Measurements from ENCODE around the gene OPCML. TPM values are rescaled to one million over a fixed set of nuclear protein-coding genes. Genes with fewer than 3 reads are reported as not detected.

The OPCML gene
- total RNA-seq, 1 donor from 2014 or later, result not detected

DNA sequence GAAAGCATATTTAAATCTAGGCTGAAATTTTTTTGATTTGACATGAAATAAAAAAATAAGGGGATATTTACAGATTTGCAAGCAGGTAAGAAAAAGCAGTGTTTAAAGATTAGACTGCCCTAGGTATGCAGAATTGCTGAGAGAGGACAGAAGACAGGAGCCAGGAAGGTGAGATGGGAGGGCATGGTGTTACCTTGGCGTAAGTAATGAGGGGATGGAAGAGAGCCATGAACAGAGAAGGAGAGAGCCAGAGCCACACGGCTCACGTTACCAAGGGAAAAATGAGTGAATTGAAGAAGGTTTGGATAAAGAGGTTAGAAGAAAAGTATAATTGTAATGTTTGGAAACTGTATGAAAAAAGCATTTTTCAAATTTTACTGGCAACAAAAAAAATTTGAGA is 904.3 kb downstream of the OPCML start:
- Histone ChIP-seq H3K36me3 (no peaks in the 10 kb centered on the region), H3K27ac (no peak overlapping the region), H3K4me3 (no peak overlapping the region), H3K4me1 (no peaks in the 10 kb centered on the region), H3K9me3 (no peaks in the 10 kb centered on the region), H3K27me3 (no peaks in the 10 kb centered on the region)
- DNase-seq (ENCODE audit: extremely low spot score in 2 of 2), result no peak
- no peak for TF ChIP-seq POLR2AphosphoS5 (IDR thresholded peaks at IDR 0.05; ENCODE audit: insufficient read depth in 1 of 2, low read depth in 1 of 2)
- TF ChIP-seq, protein P1, sequence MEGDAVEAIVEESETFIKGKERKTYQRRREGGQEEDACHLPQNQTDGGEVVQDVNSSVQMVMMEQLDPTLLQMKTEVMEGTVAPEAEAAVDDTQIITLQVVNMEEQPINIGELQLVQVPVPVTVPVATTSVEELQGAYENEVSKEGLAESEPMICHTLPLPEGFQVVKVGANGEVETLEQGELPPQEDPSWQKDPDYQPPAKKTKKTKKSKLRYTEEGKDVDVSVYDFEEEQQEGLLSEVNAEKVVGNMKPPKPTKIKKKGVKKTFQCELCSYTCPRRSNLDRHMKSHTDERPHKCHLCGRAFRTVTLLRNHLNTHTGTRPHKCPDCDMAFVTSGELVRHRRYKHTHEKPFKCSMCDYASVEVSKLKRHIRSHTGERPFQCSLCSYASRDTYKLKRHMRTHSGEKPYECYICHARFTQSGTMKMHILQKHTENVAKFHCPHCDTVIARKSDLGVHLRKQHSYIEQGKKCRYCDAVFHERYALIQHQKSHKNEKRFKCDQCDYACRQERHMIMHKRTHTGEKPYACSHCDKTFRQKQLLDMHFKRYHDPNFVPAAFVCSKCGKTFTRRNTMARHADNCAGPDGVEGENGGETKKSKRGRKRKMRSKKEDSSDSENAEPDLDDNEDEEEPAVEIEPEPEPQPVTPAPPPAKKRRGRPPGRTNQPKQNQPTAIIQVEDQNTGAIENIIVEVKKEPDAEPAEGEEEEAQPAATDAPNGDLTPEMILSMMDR (IDR thresholded peaks at IDR 0.05), result no peak
- no peak for TF ChIP-seq POLR2A (IDR thresholded peaks at IDR 0.05)
- intact Hi-C loops (cut with DNase I), result no loop called here

DNA sequence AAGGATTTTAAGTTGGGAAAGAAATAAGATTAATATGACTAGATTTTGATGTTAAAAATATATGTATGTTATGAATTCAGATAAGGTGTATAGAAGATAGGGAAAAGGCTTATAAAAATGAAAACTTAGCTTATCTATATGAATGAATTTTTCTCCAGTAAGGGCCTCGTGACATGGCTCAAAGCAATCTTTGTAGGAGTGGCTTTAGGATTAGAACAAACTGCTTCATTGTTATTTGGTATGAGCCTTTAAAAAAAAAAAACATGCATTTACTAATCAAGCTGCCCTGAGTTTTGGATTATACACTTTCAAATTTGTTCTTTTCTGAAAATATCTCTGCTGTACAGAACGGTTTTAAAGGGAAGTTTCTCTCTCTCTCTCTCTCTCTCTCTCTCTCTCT is 905.9 kb downstream of the OPCML start:
- Histone ChIP-seq H3K27me3 (no peaks in the 10 kb centered on the region), H3K27ac (no peak overlapping the region), H3K36me3 (no peaks in the 10 kb centered on the region), H3K4me3 (no peak overlapping the region), H3K4me1 (no peaks in the 10 kb centered on the region), H3K9me3 (no peaks in the 10 kb centered on the region)
- intact Hi-C loops (cut with DNase I), result no loop called here
- TF ChIP-seq, protein P1 (IDR thresholded peaks at IDR 0.05), result no peak
- TF ChIP-seq POLR2A (IDR thresholded peaks at IDR 0.05) (no peak), POLR2AphosphoS5 (IDR thresholded peaks at IDR 0.05; ENCODE audit: insufficient read depth in 1 of 2, low read depth in 1 of 2) (no peak)
- DNase-seq (ENCODE audit: extremely low spot score in 2 of 2), result no peak

DNA sequence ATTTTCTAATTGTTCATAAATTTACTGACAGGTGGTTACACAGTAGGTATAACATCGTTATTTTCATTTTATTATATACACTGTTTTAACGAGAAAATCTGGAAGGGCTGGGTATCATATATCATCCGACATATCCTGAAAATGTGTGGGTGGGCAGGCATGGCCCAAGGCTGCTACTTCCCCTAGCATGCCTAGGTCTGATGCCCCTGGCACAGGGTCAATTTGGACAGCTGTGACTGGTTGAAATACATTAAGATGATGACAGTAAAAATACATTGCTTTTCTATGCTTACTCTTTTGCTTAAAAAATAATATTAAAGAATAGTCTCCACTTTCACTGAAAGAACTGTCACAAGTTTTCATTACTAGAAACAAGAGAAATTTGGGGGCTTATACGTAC is 908.8 kb downstream of the OPCML start:
- no peak for DNase-seq (ENCODE audit: extremely low spot score in 2 of 2)
- H3K4me3 ChIP-seq, result no peak overlapping the region
- H3K36me3 ChIP-seq, result no peaks in the 10 kb centered on the region
- no peak for TF ChIP-seq POLR2AphosphoS5 (IDR thresholded peaks at IDR 0.05; ENCODE audit: insufficient read depth in 1 of 2, low read depth in 1 of 2)
- TF ChIP-seq POLR2A (IDR thresholded peaks at IDR 0.05), result no peak
- H3K27me3 ChIP-seq, result no peaks in the 10 kb centered on the region
- no peak overlapping the region for H3K27ac ChIP-seq
- no peaks in the 10 kb centered on the region for H3K9me3 ChIP-seq
- H3K4me1 ChIP-seq, result no peaks in the 10 kb centered on the region
- intact Hi-C loops (cut with DNase I), result no loop called here

DNA sequence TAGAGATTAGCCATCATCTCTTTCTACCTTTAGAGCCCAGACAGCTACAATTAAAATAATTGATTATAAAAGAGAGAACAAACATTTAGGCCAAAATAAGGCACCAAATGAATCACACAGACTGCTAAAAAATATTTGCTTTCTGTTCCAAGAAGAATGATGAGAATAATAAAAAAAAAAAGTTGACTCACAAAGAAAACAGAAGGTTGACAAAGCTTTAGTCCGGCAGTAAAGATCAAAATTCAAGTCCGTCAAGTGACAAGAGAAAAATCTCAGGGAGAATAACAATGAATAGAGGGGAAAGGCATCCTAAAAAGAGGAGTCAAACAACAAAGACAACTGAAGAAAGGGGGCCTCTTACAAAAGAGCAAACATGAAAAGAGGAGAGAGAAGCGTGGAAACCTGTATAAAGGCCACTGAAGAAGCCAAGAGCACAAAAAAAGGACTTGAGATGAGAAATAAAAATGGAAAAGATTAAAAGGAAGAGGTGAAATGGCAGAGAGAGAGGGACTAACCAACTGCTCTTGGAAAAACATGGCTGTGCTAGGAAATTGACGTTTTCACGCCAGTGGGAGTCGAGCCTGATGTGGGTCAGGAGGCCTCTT is 910.2 kb downstream of the OPCML start:
- no peaks in the 10 kb centered on the region for H3K4me1 ChIP-seq
- intact Hi-C loops (cut with DNase I), result no loop called here
- H3K36me3 ChIP-seq, result no peaks in the 10 kb centered on the region
- DNase-seq (ENCODE audit: extremely low spot score in 2 of 2), result no peak
- H3K27me3 ChIP-seq, result no peaks in the 10 kb centered on the region
- H3K27ac ChIP-seq, result no peak overlapping the region
- H3K4me3 ChIP-seq, result no peak overlapping the region
- TF ChIP-seq POLR2AphosphoS5 (IDR thresholded peaks at IDR 0.05; ENCODE audit: insufficient read depth in 1 of 2, low read depth in 1 of 2), result no peak
- H3K9me3 ChIP-seq, result no peaks in the 10 kb centered on the region

DNA sequence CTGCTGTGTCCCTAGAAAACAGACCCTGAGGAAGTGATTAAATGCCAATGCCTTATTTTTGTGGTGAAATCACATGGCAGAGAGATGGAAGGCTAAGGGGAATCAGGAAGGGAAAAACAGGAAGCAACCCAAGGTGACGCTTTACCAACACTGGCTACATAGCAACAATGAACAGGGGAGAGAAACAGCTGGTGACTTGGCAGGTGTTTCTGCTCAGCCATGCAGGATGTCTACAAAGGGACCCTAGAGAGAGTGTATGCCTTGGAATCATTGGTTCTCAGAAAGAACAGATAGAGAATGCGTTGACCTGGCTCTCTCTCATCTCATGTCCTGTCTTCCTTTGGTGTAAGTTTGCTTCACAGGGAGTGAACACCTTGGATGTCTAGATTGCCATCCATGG is 911.9 kb downstream of the OPCML start:
- Histone ChIP-seq H3K36me3 (no peaks in the 10 kb centered on the region), H3K9me3 (no peaks in the 10 kb centered on the region), H3K4me3 (no peak overlapping the region), H3K4me1 (no peaks in the 10 kb centered on the region), H3K27ac (no peak overlapping the region), H3K27me3 (no peaks in the 10 kb centered on the region)
- TF ChIP-seq POLR2AphosphoS5 (IDR thresholded peaks at IDR 0.05; ENCODE audit: insufficient read depth in 1 of 2, low read depth in 1 of 2) (no peak), POLR2A (IDR thresholded peaks at IDR 0.05) (no peak)
- TF ChIP-seq, protein P1 (IDR thresholded peaks at IDR 0.05), result no peak
- intact Hi-C loops (cut with DNase I), result no loop called here
- no peak for DNase-seq (ENCODE audit: extremely low spot score in 2 of 2)

DNA sequence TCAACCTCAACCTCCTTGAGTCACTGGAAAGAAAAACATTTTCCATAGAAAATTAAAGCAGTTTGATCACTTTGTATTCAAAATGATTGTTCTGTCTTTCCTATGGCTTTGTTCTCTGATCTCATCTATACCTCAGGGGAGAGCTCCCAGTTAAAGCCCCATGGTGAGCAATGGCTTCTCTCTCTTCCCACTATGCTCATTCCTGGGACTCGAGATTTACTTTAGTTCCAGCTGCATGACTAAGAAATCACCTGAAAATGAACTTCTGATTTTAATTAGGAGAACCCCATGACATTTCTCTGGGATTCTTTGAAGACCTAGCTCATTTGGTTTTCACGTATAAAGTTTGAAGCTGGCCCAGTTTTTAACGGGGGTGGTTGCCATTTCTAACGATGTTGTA is 921.5 kb downstream of the OPCML start:
- no peak overlapping the region for H3K4me3 ChIP-seq
- intact Hi-C loops (cut with DNase I), result no loop called here
- no peak overlapping the region for H3K27ac ChIP-seq
- no peaks in the 10 kb centered on the region for H3K4me1 ChIP-seq
- H3K27me3 ChIP-seq, result no peaks in the 10 kb centered on the region
- H3K9me3 ChIP-seq, result no peaks in the 10 kb centered on the region
- DNase-seq (ENCODE audit: extremely low spot score in 2 of 2), result no peak
- H3K36me3 ChIP-seq, result no peaks in the 10 kb centered on the region
- TF ChIP-seq, protein P1 (IDR thresholded peaks at IDR 0.05), result no peak
- TF ChIP-seq POLR2A (IDR thresholded peaks at IDR 0.05) (no peak), POLR2AphosphoS5 (IDR thresholded peaks at IDR 0.05; ENCODE audit: insufficient read depth in 1 of 2, low read depth in 1 of 2) (no peak)

Data from vagina (tissue), 2 donors.